HG02981 (cell line): Measurements from ENCODE around the gene STAT6.
"Not testable (repeated sequence)": the region's sequence is repeated elsewhere in the genome, so short reads cannot be mapped to it uniquely, and the experiment has no call there.

ENCODE experiments used
- ATAC-seq: cut with Tn5 transposase; IDR thresholded peaks from one replicate; pipeline ENCODE4 v1.9.1; 2021; ENCODE audit warnings: mild to moderate bottlenecking, moderate library complexity; ENCODE audit not compliant: unreplicated experiment

The STAT6 gene

DNA sequence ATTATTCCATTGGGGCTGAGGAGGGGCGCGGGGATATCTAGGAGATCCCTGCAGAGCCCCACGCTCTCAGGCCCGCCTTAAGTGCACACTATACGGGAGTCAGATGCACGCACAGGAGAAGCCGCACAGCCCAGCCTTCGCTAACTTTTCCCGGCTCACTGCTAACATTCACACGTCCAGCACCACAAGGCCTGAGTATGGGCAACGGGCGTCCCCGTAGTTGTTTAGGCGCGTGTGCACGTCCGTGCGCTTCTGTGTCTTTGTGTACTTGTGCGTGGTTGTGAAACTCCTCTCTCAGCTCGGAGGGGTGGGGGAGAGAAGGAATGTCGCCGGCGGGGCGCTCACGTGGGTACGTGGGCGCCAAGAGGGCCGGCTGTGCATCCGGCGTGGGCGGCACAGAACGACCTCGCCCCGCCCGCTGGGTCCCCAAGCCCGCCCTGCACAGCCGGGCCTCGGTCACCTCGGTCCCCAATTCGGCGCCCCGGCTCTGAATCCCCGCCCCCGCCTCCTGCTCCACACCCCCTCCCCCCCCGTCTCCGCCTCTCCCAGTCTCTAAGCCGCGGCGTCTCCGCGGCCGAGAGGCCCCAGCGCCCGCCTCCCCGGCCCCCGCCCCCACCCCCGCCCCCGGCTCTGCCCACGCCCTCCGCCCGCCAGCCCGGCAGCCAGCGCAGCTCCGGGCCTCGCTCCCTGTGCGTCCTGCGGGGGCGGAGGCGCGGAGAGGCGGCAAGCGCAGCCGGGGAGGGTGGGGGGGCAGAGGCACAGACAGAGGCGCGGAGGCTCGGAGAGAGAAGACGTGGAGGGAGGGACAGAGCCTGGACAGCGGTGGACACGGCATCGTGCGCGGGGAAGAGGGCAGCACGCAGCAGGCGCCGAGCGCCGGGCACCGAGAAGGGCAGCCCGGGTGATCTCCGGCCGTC is 22.6 kb downstream of the STAT6 start, which contains the start of gene NAB2:
TSS of gene NAB2 (plus strand) at position 761 of the 917 bp plus-strand sequence. CDS start 158 bp downstream, outside the sequence.
- ATAC-seq = peak; percentile 55

GRCh38 chr12:57087691-57088353 is 23.3 kb downstream of the STAT6 start:
- peak; percentile 31 for ATAC-seq

DNA sequence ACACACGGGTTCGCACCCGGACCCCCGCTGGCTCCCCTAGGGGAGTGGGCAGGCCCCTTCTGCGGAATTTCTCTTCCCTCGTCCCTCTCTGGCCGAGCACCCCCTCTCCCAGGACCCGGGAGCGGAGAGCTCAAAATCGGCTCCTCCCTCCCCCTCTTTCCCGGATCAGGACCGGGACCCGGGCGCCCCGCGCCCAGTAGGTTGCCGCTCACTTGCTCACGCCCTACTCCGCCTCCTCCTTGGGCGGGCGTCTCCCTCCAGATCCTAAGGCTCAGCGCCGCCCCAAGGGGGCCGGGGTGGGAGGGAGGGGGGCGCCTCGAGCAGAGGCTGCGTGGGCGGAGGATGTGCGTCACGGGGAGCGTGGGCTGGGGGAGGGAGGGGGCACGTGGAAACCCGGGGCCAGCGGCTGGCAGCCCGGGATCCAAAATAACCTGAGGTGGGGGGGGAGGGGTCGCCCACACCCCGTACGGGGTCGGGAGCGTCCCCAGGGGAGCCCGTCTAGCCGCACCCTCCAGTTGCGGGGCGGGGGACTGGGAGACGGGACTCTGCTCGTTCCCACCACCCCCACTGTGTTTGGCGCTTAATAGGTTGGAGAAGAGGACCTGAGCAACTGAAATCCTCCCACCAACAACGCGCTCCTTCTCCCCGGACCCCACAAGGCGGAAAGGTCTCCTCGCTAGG is 24.0 kb downstream of the STAT6 start:
- peak; percentile 18 for ATAC-seq

GRCh38 chr12:57086493-57087009 is 24.6 kb downstream of the STAT6 start:
- no peak for ATAC-seq

- no peak for ATAC-seq
Measured at GRCh38 chr12:57085999-57086492, 25.1 kb downstream of the STAT6 start.

DNA sequence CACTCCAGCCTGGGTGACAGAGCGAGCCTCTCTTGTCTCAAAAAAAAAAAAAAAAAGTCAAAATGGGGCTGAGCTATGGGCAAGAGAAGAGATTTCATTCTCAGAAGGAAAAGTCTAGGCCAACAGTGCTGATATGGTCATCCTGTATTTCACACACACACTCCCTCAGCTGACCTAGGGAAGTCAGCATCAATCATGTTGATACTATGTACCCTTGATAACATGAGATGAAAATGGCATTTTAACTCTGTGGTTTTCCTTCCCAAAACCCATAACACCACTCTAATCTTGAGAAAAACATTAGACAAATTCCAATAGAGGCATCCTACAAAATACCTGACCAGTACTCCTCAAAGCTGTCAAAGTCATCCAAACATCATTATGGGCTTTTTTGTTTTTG is 30.3 kb downstream of the STAT6 start:
- ATAC-seq = no peak

GRCh38 chr12:57079821-57080220 is 31.3 kb downstream of the STAT6 start:
- ATAC-seq = no peak

- ATAC-seq = peak; percentile 95
Measured at GRCh38 chr12:57078519-57079404, 32.4 kb downstream of the STAT6 start, which contains the start of gene NEMP1. NEMP1 (minus strand) TSS chr12:57078791; CDS start chr12:57078745, 46 bp downstream.

GRCh38 chr12:57073566-57074450 is 37.4 kb downstream of the STAT6 start:
- not testable (repeated sequence) for ATAC-seq

- no peak for ATAC-seq
Measured at GRCh38 chr12:57072661-57073060, 38.5 kb downstream of the STAT6 start.

GRCh38 chr12:57069523-57069922 is 41.6 kb downstream of the STAT6 start:
- no peak for ATAC-seq

DNA sequence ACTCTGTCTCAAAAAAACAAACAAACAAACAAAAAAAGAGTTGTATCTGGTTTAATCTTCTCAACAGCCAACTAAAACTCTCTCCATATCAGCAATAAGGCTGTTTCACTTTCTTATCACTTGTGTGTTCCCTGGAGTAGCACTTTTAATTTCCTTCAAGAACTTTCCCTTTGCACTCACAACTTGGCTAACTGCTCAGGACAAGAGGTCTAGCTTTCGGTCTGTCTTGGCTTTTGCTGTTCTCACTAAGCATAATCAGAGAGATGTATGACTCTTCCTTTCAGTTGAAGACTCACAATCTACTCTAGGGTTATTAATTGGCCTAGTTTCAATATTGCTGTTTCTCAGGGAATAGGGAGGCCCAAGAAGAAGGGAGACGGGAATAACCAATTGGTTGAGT is 44.9 kb downstream of the STAT6 start:
- ATAC-seq = no peak

- ATAC-seq = peak; percentile 73
Measured at GRCh38 chr12:57063991-57064685, 47.0 kb downstream of the STAT6 start.

GRCh38 chr12:57058454-57058853 is 52.7 kb downstream of the STAT6 start:
- peak; percentile 54 for ATAC-seq

DNA sequence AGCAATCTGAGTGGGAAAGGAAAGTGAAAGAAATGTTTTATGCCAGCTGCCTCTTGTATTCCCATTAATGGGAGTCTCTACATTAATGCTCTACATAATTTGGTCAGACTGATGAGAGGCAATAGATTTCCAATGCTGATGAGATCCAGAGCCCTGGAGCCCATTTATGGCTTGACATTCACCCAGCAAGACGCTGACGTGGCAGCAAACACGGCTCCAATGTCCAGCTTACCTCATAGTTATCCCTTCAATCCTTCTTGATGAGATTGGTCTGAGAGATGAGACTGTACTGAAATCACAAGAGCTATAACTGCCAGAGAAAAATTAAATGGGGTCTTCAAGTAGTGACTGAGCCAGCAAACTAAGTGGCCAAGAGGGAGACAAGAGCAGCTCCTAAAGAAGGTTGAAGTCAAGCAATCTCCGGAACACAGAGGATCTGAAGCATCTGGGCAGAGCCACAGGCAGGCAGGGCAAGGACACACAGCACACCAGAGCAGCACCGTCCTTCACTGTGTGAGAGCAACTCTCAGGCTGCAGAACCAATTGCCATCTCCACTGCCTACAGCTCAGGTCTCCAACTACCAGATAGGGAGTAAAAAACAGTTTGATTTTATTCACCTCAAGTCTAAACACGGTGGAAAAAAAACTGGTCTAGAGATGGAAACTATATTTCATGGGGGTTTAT is 54.0 kb downstream of the STAT6 start:
- no peak for ATAC-seq

- ATAC-seq = no peak
Measured at GRCh38 chr12:57055824-57056223, 55.3 kb downstream of the STAT6 start.

DNA sequence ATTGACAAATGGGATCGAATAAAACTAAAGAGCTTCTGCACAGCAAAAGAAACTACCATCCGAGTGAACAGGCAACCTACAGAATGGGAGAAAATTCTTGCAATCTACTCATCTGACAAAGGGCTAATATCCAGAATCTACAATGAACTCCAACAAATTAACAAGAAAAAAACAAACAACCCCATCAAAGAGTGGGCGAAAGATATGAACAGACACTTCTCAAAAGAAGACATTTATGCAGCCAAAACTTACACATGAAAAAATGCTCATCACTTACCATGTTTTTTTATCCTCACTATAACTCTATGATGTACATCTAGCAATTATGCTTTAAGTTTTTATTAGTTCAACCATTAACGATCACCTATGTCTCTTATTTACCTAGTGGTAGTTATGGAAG is 57.3 kb downstream of the STAT6 start:
- ATAC-seq = not testable (repeated sequence)

- ATAC-seq = not testable (repeated sequence)
Measured at GRCh38 chr12:57053146-57053545, 58.0 kb downstream of the STAT6 start.
